CD14-positive monocyte (primary cell): ENCODE measurements around the gene TLCD3B. TPM values are rescaled to one million over a fixed set of nuclear protein-coding genes. Genes with fewer than 3 reads are reported as not detected.

ENCODE experiments used
- DNase-seq, 3 donors: peaks; one replicate each; pipeline ENCODE4 v3.0.0-alpha.2; 2011 to 2022
- H2AFZ ChIP-seq: 2 replicates; pipeline ENCODE4 v1.6.0; 2012; ENCODE audit warnings: mild to moderate bottlenecking, low read depth, low read length, inconsistent platforms; ENCODE audit not compliant: insufficient read depth, poor library complexity, severe bottlenecking
- H3K27ac ChIP-seq, 2 donors: 1 replicate in 1 of 2; 2 replicates in 1 of 2; pipeline ENCODE4 v1.5.1; 2012 to 2013; ENCODE audit warnings: low read length in 2 of 2, control low read depth in 1 of 2, inconsistent platforms in 1 of 2, low read depth in 1 of 2, mild to moderate bottlenecking in 1 of 2
- H3K27me3 ChIP-seq, 2 donors: one replicate each; pipeline versions ENCODE4 v1.6.0 to v1.6.1; 2011 to 2013; ENCODE audit warnings: low read length in 2 of 2; ENCODE audit not compliant: control insufficient read depth in 2 of 2, insufficient read depth in 2 of 2
- H3K36me3 ChIP-seq, 2 donors: replicated peaks in 1 of 2; 1 replicate in 1 of 2; 2 replicates in 1 of 2; pipeline versions ENCODE4 v1.5.1 to v1.6.1; 2012 to 2013; ENCODE audit warnings: low read length in 2 of 2, control low read depth in 1 of 2, inconsistent platforms in 1 of 2, mild to moderate bottlenecking in 1 of 2; ENCODE audit not compliant: insufficient read depth in 2 of 2, control insufficient read depth in 1 of 2
- H3K4me1 ChIP-seq, 2 donors: 1 replicate in 1 of 2; 2 replicates in 1 of 2; pipeline versions ENCODE4 v1.5.1 to v1.6.1; 2012 to 2013; ENCODE audit warnings: low read length in 2 of 2, control low read depth in 1 of 2, inconsistent platforms in 1 of 2, mild to moderate bottlenecking in 1 of 2, moderate library complexity in 1 of 2; ENCODE audit not compliant: insufficient read depth in 2 of 2, control insufficient read depth in 1 of 2
- H3K4me2 ChIP-seq: replicated peaks from 2 replicates; pipeline ENCODE3; 2012; ENCODE audit warnings: low read length, moderate library complexity, mild to moderate bottlenecking; ENCODE audit not compliant: poor library complexity, severe bottlenecking; ENCODE audit errors: extremely low read depth
- H3K4me3 ChIP-seq, 3 experiments: fragments of 200-600 bp in 1 of 3; sonication (generic) in 1 of 3; replicated peaks in 1 of 3; 1 replicate in 2 of 3; 2 replicates in 1 of 3; pipeline ENCODE4 v1.5.1; 2011 to 2013; ENCODE audit warnings: low read length in 3 of 3, mild to moderate bottlenecking in 3 of 3, control low read depth in 2 of 3, low read depth in 2 of 3, inconsistent platforms in 1 of 3, moderate library complexity in 1 of 3
- H3K79me2 ChIP-seq: 2 replicates; pipeline ENCODE4 v1.6.0; 2012; ENCODE audit warnings: mild to moderate bottlenecking, control low read depth, inconsistent platforms, low read length, moderate library complexity; ENCODE audit not compliant: insufficient read depth
- H3K9ac ChIP-seq: 2 replicates; pipeline ENCODE4 v1.6.0; 2017; ENCODE audit warnings: low read length, mild to moderate bottlenecking; ENCODE audit not compliant: insufficient read depth, poor library complexity, severe bottlenecking
- H3K9me3 ChIP-seq, 2 donors: replicated peaks in 1 of 2; 1 replicate in 1 of 2; 2 replicates in 1 of 2; pipeline versions ENCODE4 v1.5.1 to v1.6.1; 2012 to 2013; ENCODE audit warnings: low read length in 2 of 2, control low read depth in 1 of 2; ENCODE audit not compliant: control insufficient read depth in 1 of 2, insufficient read depth in 1 of 2
- H4K20me1 ChIP-seq: 2 replicates; pipeline ENCODE4 v1.6.0; 2012; ENCODE audit warnings: mild to moderate bottlenecking, low read length, control low read depth, moderate library complexity; ENCODE audit not compliant: insufficient read depth
- H3K27ac Mint-ChIP-seq, 7 donors: one replicate each; pipeline ENCODE4 v1.8.0; 2020; ENCODE audit warnings: mild to moderate bottlenecking in 7 of 7, mixed read lengths in 7 of 7, moderate library complexity in 6 of 7, inconsistent platforms in 2 of 7
- H3K27me3 Mint-ChIP-seq, 3 donors: one replicate each; pipeline ENCODE4 v1.8.0; 2021 to 2022; ENCODE audit warnings: low read depth in 3 of 3, mild to moderate bottlenecking in 3 of 3, mixed read lengths in 3 of 3, moderate library complexity in 3 of 3, inconsistent platforms in 1 of 3
- H3K36me3 Mint-ChIP-seq, 2 donors: one replicate each; pipeline ENCODE4 v1.8.0; 2020; ENCODE audit warnings: mixed read lengths in 2 of 2, inconsistent platforms in 1 of 2, mild to moderate bottlenecking in 1 of 2
- H3K4me1 Mint-ChIP-seq: one replicate; pipeline ENCODE4 v1.8.0; 2020; ENCODE audit warnings: mild to moderate bottlenecking, mixed read lengths
- H3K4me3 Mint-ChIP-seq, 2 donors: one replicate each; pipeline ENCODE4 v1.8.0; 2020; ENCODE audit warnings: mild to moderate bottlenecking in 2 of 2, mixed read lengths in 2 of 2, moderate library complexity in 1 of 2
- H3K9me3 Mint-ChIP-seq, 7 donors: one replicate each; pipeline ENCODE4 v1.8.0; 2020 to 2022; ENCODE audit warnings: mixed read lengths in 7 of 7, mild to moderate bottlenecking in 6 of 7, moderate library complexity in 6 of 7, inconsistent platforms in 2 of 7
- CTCF ChIP-seq: fragments of 200-600 bp; IDR thresholded peaks from one replicate; pipeline ENCODE4 v1.8.0; 2022; ENCODE audit warnings: antibody characterized with exemption, mild to moderate bottlenecking
- WGBS: methylation state at CpG from one replicate; pipeline ENCODE4 v1.1.5; 2013; ENCODE audit warnings: missing lambda C conversion rate; ENCODE audit not compliant: insufficient coverage; 5-methylcytosine and 5-hydroxymethylcytosine counted together
- intact Hi-C, 2 donors: fragments of 100-400 bp; cut with micrococcal nuclease; formaldehyde crosslinking; loops; one replicate each; pipeline versions ENCODE4 v1.15.0 to v1.15.1; 2023
- polyA plus RNA-seq, 3 donors: library from polyadenylated mRNA; depleted of rRNA in 1 of 3; unstranded in 2 of 3; stranded (reverse) in 1 of 3; fragments of 300-500 nt in 2 of 3; fragments of >200 nt in 1 of 3; fragmentation: Illumina TruSeq in 2 of 3; gene quantifications; 1 replicate in 2 of 3; 2 replicates in 1 of 3; pipeline ENCODE4 v1.2.3, GENCODE V29; 2012 to 2021

Gene TLCD3B
- polyA plus RNA-seq, 3 donors, result not detected

DNA sequence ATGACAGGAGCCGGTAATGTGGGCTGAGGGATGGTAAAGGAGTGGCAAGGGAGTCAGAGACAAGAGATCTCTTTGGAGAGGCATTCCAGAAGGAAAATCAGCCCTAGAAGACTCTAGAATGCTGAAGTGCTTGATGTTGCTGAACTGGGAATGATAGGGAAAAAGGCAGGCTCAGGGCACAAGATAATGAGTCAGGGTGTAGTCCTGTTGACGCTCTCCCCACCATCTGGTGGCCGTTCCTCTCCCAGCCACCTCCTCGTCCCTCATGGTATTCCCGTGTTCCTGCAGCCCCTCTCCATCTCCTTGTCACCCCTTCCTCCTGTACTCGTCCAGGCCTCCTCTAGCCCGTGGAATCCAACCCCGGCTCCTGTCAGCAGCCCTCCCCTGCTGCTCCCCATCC, 23.4 kb upstream of the TLCD3B start:
- Histone ChIP-seq H3K27me3 (no peaks in the 10 kb centered on the region), H3K36me3 (no peaks in the 10 kb centered on the region), H3K4me3 (no peak overlapping the region), H3K9me3 (no peaks in the 10 kb centered on the region), H2AFZ (no peak overlapping the region), H3K79me2 (peaks cover 2% of the 10 kb centered on the region), H3K27ac (no peak overlapping the region), H4K20me1 (no peaks in the 10 kb centered on the region), H3K9ac (no peak overlapping the region), H3K4me1 (peaks cover 11 to 18% of the 10 kb centered on the region in 2 donors), H3K4me2 (no peak overlapping the region)
- peaks cover 15% of the 10 kb centered on the region for H3K4me1 Mint-ChIP-seq
- H3K27me3 Mint-ChIP-seq, result peaks cover 0 to 1% (median 0%) of the 10 kb centered on the region in 3 donors
- no peaks in the 10 kb centered on the region for H3K36me3 Mint-ChIP-seq
- 93% methylated on average over 8 of the region's 8 CpGs for WGBS
- intact Hi-C loops, result no loop called here
- H3K9me3 Mint-ChIP-seq, result peaks cover 0 to 3% (median 0%) of the 10 kb centered on the region in 7 donors
- TF ChIP-seq CTCF, result no peak
- H3K27ac Mint-ChIP-seq, result peak overlapping the region in 2 of 7 donors; percentile 64 to 68
- H3K4me3 Mint-ChIP-seq, result no peak overlapping the region
- no peak for DNase-seq

GRCh38 chr16:30053376-30054015, 22.4 kb upstream of the TLCD3B start:
- Mint-ChIP-seq H3K4me3 (peak overlapping the region; percentile 61 to 73), H3K27ac (peak overlapping the region in 2 of 7 donors; percentile 36 to 66), H3K4me1 (peaks cover 16% of the 10 kb centered on the region), H3K9me3 (peaks cover 0 to 3% (median 0%) of the 10 kb centered on the region in 7 donors), H3K27me3 (peaks cover 0 to 1% (median 0%) of the 10 kb centered on the region in 3 donors), H3K36me3 (no peaks in the 10 kb centered on the region)
- Histone ChIP-seq H4K20me1 (no peaks in the 10 kb centered on the region), H3K79me2 (peaks cover 2% of the 10 kb centered on the region), H3K9me3 (no peaks in the 10 kb centered on the region), H3K4me3 (peak overlapping the region; percentile 49 to 81 (median 57)), H3K27me3 (no peaks in the 10 kb centered on the region), H3K9ac (peak overlapping the region; percentile 38), H2AFZ (peak overlapping the region; percentile 83), H3K27ac (peak overlapping the region in 1 of 2 donors; percentile 49), H3K4me2 (peak overlapping the region; percentile 100), H3K36me3 (no peaks in the 10 kb centered on the region), H3K4me1 (peaks cover 11 to 18% of the 10 kb centered on the region in 2 donors)
- WGBS, result 7% methylated on average over 15 of the region's 19 CpGs
- no peak for DNase-seq
- intact Hi-C loops, result no loop called here
- no peak for TF ChIP-seq CTCF
